H1 (cell line): ENCODE results near the gene HABP4.

ENCODE experiments used
- CTCF ChIP-seq, 3 experiments: IDR thresholded peaks; 1 replicate in 2 of 3; 2 replicates in 1 of 3; pipeline versions ENCODE4 v1.5.1 to v1.6.1; 2011; ENCODE audit warnings: low read length in 3 of 3, mild to moderate bottlenecking in 3 of 3, inconsistent platforms in 2 of 3, low read depth in 1 of 3, moderate library complexity in 1 of 3; ENCODE audit not compliant: insufficient read depth in 1 of 3; ENCODE audit errors: control extremely low read depth in 1 of 3
- EP300 ChIP-seq, 2 experiments: IDR thresholded peaks; 1 replicate in 1 of 2; 2 replicates in 1 of 2; pipeline ENCODE4 v1.6.1; 2011 to 2012; ENCODE audit warnings: low read depth in 2 of 2, low read length in 2 of 2, mild to moderate bottlenecking in 2 of 2, borderline replicate concordance in 1 of 2, inconsistent platforms in 1 of 2, moderate library complexity in 1 of 2
- SP1 ChIP-seq: IDR thresholded peaks from 2 replicates; pipeline ENCODE4 v1.6.1; 2011; ENCODE audit warnings: low read depth, low read length
- TAF1 ChIP-seq: IDR thresholded peaks from 2 replicates; pipeline ENCODE4 v1.6.1; 2011; ENCODE audit warnings: mild to moderate bottlenecking, low read depth, low read length

GRCh38 chr9:96417051-96417586, 32.9 kb upstream of the HABP4 start:
- peak in 1 of 2 experiments; percentile 65; a peak in 1 of 3 replicates for TF ChIP-seq EP300 (IDR thresholded peaks at IDR 0.05; ENCODE audit: borderline replicate concordance in 1 of 2, low read depth in 2 of 2, low read length in 2 of 2)
- no peak; the same call in 1 of the 2 replicates for TF ChIP-seq SP1
- no peak for TF ChIP-seq CTCF (IDR thresholded peaks at IDR 0.05; ENCODE audit: control extremely low read depth in 1 of 3, insufficient read depth in 1 of 3, low read depth in 1 of 3, low read length in 3 of 3)
- TF ChIP-seq TAF1: peak; percentile 63; the same call in 1 of the 2 replicates
